HT1080 (cell line): ENCODE results near the gene ARHGAP10. TPM values are rescaled to one million over a fixed set of nuclear protein-coding genes. Genes with fewer than 3 reads are reported as not detected.
A peak's percentile ranks its signal among the peaks of the same experiment; 100 is the strongest.

Experiments
- DNase-seq: peaks from one replicate; pipeline ENCODE4 v3.0.0-alpha.2; 2015; ENCODE audit warnings: low read depth
- total RNA-seq: library from RNA; depleted of rRNA; stranded (reverse); fragments of >200 nt; shearing (Covaris generic); gene quantifications from 2 replicates; pipeline ENCODE4 v1.2.3, GENCODE V29; 2014

ARHGAP10 gene
- total RNA-seq, 1 experiment from 2014 or later = 19.1 TPM

- DNase-seq = no peak
These were observed 212.4 kb downstream of the ARHGAP10 start for GRCh38 chr4:147944249-147944648.

- no peak for DNase-seq
These were observed 212.9 kb downstream of the ARHGAP10 start for GRCh38 chr4:147944670-147945260.

GRCh38 chr4:147948336-147948735 lies 216.4 kb downstream of the ARHGAP10 start:
- no peak for DNase-seq

GRCh38 chr4:147950261-147950660 lies 218.4 kb downstream of the ARHGAP10 start:
- no peak for DNase-seq

- no peak for DNase-seq
These were observed 219.0 kb downstream of the ARHGAP10 start for GRCh38 chr4:147950841-147951240.

- DNase-seq = no peak
These were observed 223.0 kb downstream of the ARHGAP10 start for GRCh38 chr4:147954850-147955249.

GRCh38 chr4:147955827-147956558 lies 224.1 kb downstream of the ARHGAP10 start:
- no peak for DNase-seq

GRCh38 chr4:147957446-147957845 lies 225.6 kb downstream of the ARHGAP10 start:
- DNase-seq = no peak

- DNase-seq = no peak
These were observed 226.2 kb downstream of the ARHGAP10 start for GRCh38 chr4:147958057-147958456.

- DNase-seq = no peak
These were observed 226.7 kb downstream of the ARHGAP10 start for GRCh38 chr4:147958489-147959065.

GRCh38 chr4:147960971-147961370 lies 229.1 kb downstream of the ARHGAP10 start:
- no peak for DNase-seq

GRCh38 chr4:147963839-147964238 lies 232.0 kb downstream of the ARHGAP10 start:
- DNase-seq = no peak

- no peak for DNase-seq
These were observed 232.5 kb downstream of the ARHGAP10 start for GRCh38 chr4:147964266-147964880.

GRCh38 chr4:147965056-147965455 lies 233.2 kb downstream of the ARHGAP10 start:
- no peak for DNase-seq

GRCh38 chr4:147965873-147966272 lies 234.0 kb downstream of the ARHGAP10 start:
- DNase-seq = no peak

- DNase-seq = no peak
These were observed 236.8 kb downstream of the ARHGAP10 start for GRCh38 chr4:147968641-147969040.

GRCh38 chr4:147969573-147970385 lies 237.9 kb downstream of the ARHGAP10 start:
- DNase-seq = no peak

GRCh38 chr4:147971116-147971515 lies 239.2 kb downstream of the ARHGAP10 start:
- no peak for DNase-seq

- DNase-seq = no peak
These were observed 243.4 kb downstream of the ARHGAP10 start for GRCh38 chr4:147975325-147975724.

GRCh38 chr4:147975933-147976928 lies 244.3 kb downstream of the ARHGAP10 start:
- peak; percentile 17 for DNase-seq
